NCI-H146 treated with DMSO at 0.1 percent for 48 hours (cell line): ENCODE results near the gene TUT4.
"Not testable (repeated sequence)": the region's sequence is repeated elsewhere in the genome, so short reads cannot be mapped to it uniquely, and the experiment has no call there.

Experiments used
- DNase-seq: peaks from one replicate; lab custom pipeline; 2025; ENCODE audit not compliant: unreplicated experiment; lab: John Stamatoyannopoulos, UW

The TUT4 gene

GRCh38 chr1:52552505-52553361 lies at the start of gene TUT4:
TSS of gene TUT4 (minus strand) at chr1:52553092. CDS start at chr1:52526280, 26,812 bp downstream.
- DNase-seq, result peak; percentile 82

GRCh38 chr1:52601991-52602855 lies 49.3 kb upstream of the TUT4 start, which contains the start of gene GPX7:
TSS of gene GPX7 (plus strand) at chr1:52602371. CDS start at chr1:52602410, 39 bp downstream.
- peak; percentile 24 for DNase-seq

GRCh38 chr1:52601519-52601918 lies 48.6 kb upstream of the TUT4 start:
- no peak for DNase-seq

GRCh38 chr1:52600533-52601179 lies 47.8 kb upstream of the TUT4 start:
- no peak for DNase-seq

- no peak for DNase-seq
These were observed 46.3 kb upstream of the TUT4 start for GRCh38 chr1:52599236-52599635.

- no peak for DNase-seq
These were observed 45.8 kb upstream of the TUT4 start for GRCh38 chr1:52598729-52599128.

GRCh38 chr1:52597912-52598311 lies 45.0 kb upstream of the TUT4 start:
- no peak for DNase-seq

- no peak for DNase-seq
These were observed 42.2 kb upstream of the TUT4 start for GRCh38 chr1:52595061-52595460.

GRCh38 chr1:52593495-52593894 lies 40.6 kb upstream of the TUT4 start:
- DNase-seq, result no peak

GRCh38 chr1:52592637-52593323 lies 39.9 kb upstream of the TUT4 start:
- DNase-seq, result peak; percentile 29

GRCh38 chr1:52590266-52590665 lies 37.4 kb upstream of the TUT4 start:
- DNase-seq, result peak; percentile 32

- no peak for DNase-seq
These were observed 35.6 kb upstream of the TUT4 start for GRCh38 chr1:52588535-52588934.

- DNase-seq, result no peak
These were observed 35.1 kb upstream of the TUT4 start for GRCh38 chr1:52588027-52588426.

- DNase-seq, result no peak
These were observed 32.6 kb upstream of the TUT4 start for GRCh38 chr1:52585474-52585873.

- DNase-seq, result no peak
These were observed 29.3 kb upstream of the TUT4 start for GRCh38 chr1:52582116-52582696.

GRCh38 chr1:52580283-52580682 lies 27.4 kb upstream of the TUT4 start:
- no peak for DNase-seq

- DNase-seq, result no peak
These were observed 26.5 kb upstream of the TUT4 start for GRCh38 chr1:52579415-52579814.

- DNase-seq, result not testable (repeated sequence)
These were observed 25.2 kb upstream of the TUT4 start for GRCh38 chr1:52578066-52578465.

- DNase-seq, result no peak
These were observed 23.2 kb upstream of the TUT4 start for GRCh38 chr1:52576074-52576473.

- DNase-seq, result no peak
These were observed 21.7 kb upstream of the TUT4 start for GRCh38 chr1:52574594-52574993.
